K562 (cell line): ENCODE measurements around the gene LATS1. TPM values are rescaled to one million over a fixed set of nuclear protein-coding genes. Genes with fewer than 3 reads are reported as not detected.
A peak's percentile ranks its signal among the peaks of the same experiment; 100 is the strongest.

Source experiments
- C11orf30 ChIP-seq: fragments of 450-650 bp; IDR thresholded peaks from 2 replicates; pipeline ENCODE4 v1.6.1; 2016; ENCODE audit warnings: low read depth, mild to moderate bottlenecking
- CXXC5 ChIP-seq: fragments of 250-450 bp; sonication (Bioruptor Pico); IDR thresholded peaks from 2 replicates; pipeline ENCODE4 v1.8.0; 2022; ENCODE audit warnings: inconsistent platforms, mild to moderate bottlenecking, moderate library complexity
- ETS2 ChIP-seq: IDR thresholded peaks from 2 replicates; pipeline ENCODE4 v1.6.1; 2016; ENCODE audit warnings: borderline replicate concordance, missing genetic modification characterization, mild to moderate bottlenecking, moderate library complexity, missing compliant biosample characterization; ENCODE audit not compliant: poor library complexity, severe bottlenecking
- FOXJ2 ChIP-seq: fragments of 200-800 bp; sonication (Bioruptor generic); IDR thresholded peaks from 2 replicates; pipeline ENCODE4 v1.6.1; 2016; ENCODE audit warnings: missing genetic modification characterization, missing compliant biosample characterization
- HDGF ChIP-seq: fragments of 450-650 bp; IDR thresholded peaks from 2 replicates; pipeline ENCODE4 v1.6.1; 2016
- KHSRP ChIP-seq: fragments of 450-650 bp; IDR thresholded peaks from 2 replicates; pipeline ENCODE4 v1.6.1; 2017
- LEF1 ChIP-seq: fragments of 450-650 bp; IDR thresholded peaks from 2 replicates; pipeline ENCODE4 v1.6.1; 2016; ENCODE audit warnings: mild to moderate bottlenecking
- MBD2 ChIP-seq: sonication (generic); IDR thresholded peaks from 2 replicates; pipeline ENCODE4 v1.6.1; 2016; ENCODE audit warnings: low read depth, borderline replicate concordance
- NR2F6 ChIP-seq: fragments of 450-650 bp; formaldehyde crosslinking; IDR thresholded peaks from 2 replicates; pipeline ENCODE4 v1.4.0; 2020; ENCODE audit warnings: mild to moderate bottlenecking
- PCBP2 ChIP-seq: fragments of 200-400 bp; formaldehyde crosslinking; IDR thresholded peaks from 2 replicates; pipeline ENCODE4 v1.6.1; 2018; ENCODE audit warnings: low read length, low read depth, mild to moderate bottlenecking, moderate library complexity; ENCODE audit not compliant: poor library complexity, severe bottlenecking
- RBM15 ChIP-seq: fragments of 200-400 bp; formaldehyde crosslinking; IDR thresholded peaks from 2 replicates; pipeline ENCODE4 v1.6.1; 2018; ENCODE audit warnings: mild to moderate bottlenecking, low read length, moderate library complexity; ENCODE audit not compliant: insufficient read depth
- SETDB1 ChIP-seq: IDR thresholded peaks from one replicate; pipeline ENCODE4 v1.6.1; 2012; ENCODE audit warnings: low read length, control low read depth, inconsistent platforms
- SIX5 ChIP-seq, 2 experiments: IDR thresholded peaks; 2 replicates each; pipeline ENCODE4 v1.6.1; 2011; ENCODE audit warnings: low read length in 2 of 2, borderline replicate concordance in 1 of 2, low read depth in 1 of 2, mild to moderate bottlenecking in 1 of 2, moderate library complexity in 1 of 2; ENCODE audit not compliant: insufficient read depth in 1 of 2
- SRSF7 ChIP-seq: fragments of 200-400 bp; formaldehyde crosslinking; optimal IDR thresholded peaks from 2 replicates; pipeline ENCODE3; 2017; ENCODE audit warnings: mild to moderate bottlenecking, low read depth, low read length
- TAF9B ChIP-seq: fragments of 450-650 bp; IDR thresholded peaks from 2 replicates; pipeline ENCODE4 v1.6.1; 2018; ENCODE audit warnings: mild to moderate bottlenecking; ENCODE audit not compliant: partially characterized antibody
- ZBED1 ChIP-seq: IDR thresholded peaks from 2 replicates; pipeline ENCODE4 v1.6.1; 2014
- ZC3H11A ChIP-seq: IDR thresholded peaks from 2 replicates; pipeline ENCODE4 v1.6.1; 2012; ENCODE audit warnings: low read depth, low read length, improper control_type of control experiment
- ZC3H4 ChIP-seq: sonication (generic); formaldehyde crosslinking; IDR thresholded peaks from 2 replicates; pipeline ENCODE4 v1.9.0; 2021; ENCODE audit warnings: missing genetic modification reagents, borderline replicate concordance
- ZFP36 ChIP-seq: fragments of 150-350 bp; IDR thresholded peaks from 2 replicates; pipeline ENCODE4 v1.6.1; 2018; ENCODE audit warnings: low read length, low read depth; ENCODE audit not compliant: partially characterized antibody
- ZNF224 ChIP-seq: sonication (generic); formaldehyde crosslinking; IDR thresholded peaks from 2 replicates; pipeline ENCODE4 v1.8.0; 2022; ENCODE audit warnings: mild to moderate bottlenecking, missing genetic modification reagents
- ZNF239 ChIP-seq: fragments of 250-450 bp; sonication (Bioruptor Pico); IDR thresholded peaks from 2 replicates; pipeline ENCODE4 v1.4.0; 2020; ENCODE audit warnings: mild to moderate bottlenecking
- ZNF316 ChIP-seq: fragments of 450-650 bp; IDR thresholded peaks from 2 replicates; pipeline ENCODE4 v1.6.1; 2016
- ZNF583 ChIP-seq: fragments of 250-450 bp; sonication (Bioruptor Pico); IDR thresholded peaks from 2 replicates; pipeline ENCODE4 v1.4.0; 2020
- ZNF717 ChIP-seq: fragments of 250-450 bp; sonication (Bioruptor Pico); IDR thresholded peaks from 2 replicates; pipeline ENCODE4 v1.5.0; 2021
- ZNF830 ChIP-seq: fragments of 250-450 bp; sonication (Bioruptor Pico); IDR thresholded peaks from 2 replicates; pipeline ENCODE4 v1.5.0; 2021; ENCODE audit warnings: mild to moderate bottlenecking
- polyA plus RNA-seq, 8 experiments: library from polyadenylated mRNA; depleted of rRNA in 4 of 8; stranded (reverse) in 5 of 8; unstranded in 3 of 8; fragments of >200 nt; fragmentation: Nextera tagmentation in 2 of 8; fragmentation: Illumina TruSeq in 1 of 8; extraction: Ambion mirVana in 2 of 8; extraction: Trizol in 1 of 8; gene quantifications; 2 replicates each; pipeline versions ENCODE4 v1.2.1 to v1.2.3, GENCODE V29; 2011 to 2014; ENCODE audit warnings: inconsistent platforms in 1 of 8, missing spikeins in 1 of 8
- total RNA-seq, 7 experiments: library from RNA; depleted of rRNA in 6 of 7; stranded (reverse); fragments of >200 nt in 6 of 7; fragmentation: Illumina TruSeq in 2 of 7; extraction: Trizol in 2 of 7; gene quantifications; 2 replicates each; pipeline versions ENCODE4 v1.2.1 to v1.2.3, GENCODE V29; 2011 to 2021; ENCODE audit warnings: low replicate concordance in 1 of 7
- TF ChIP-seq, protein P1 (sequence below): fragments of 250-450 bp; sonication (Bioruptor Pico); IDR thresholded peaks from 2 replicates; pipeline ENCODE4 v1.8.0; 2022; ENCODE audit warnings: inconsistent platforms, mild to moderate bottlenecking, moderate library complexity, borderline replicate concordance
- TF ChIP-seq, protein P2 (sequence below): fragments of 250-450 bp; sonication (Bioruptor Pico); IDR thresholded peaks from 2 replicates; pipeline ENCODE4 v1.8.0; 2022; ENCODE audit warnings: moderate library complexity, mild to moderate bottlenecking, inconsistent platforms

The LATS1 gene
- total and polyA plus RNA-seq, 9 of the 15 experiments (the other 6 are each of a cell fraction or from before 2014, with no cell fraction given): 5.0 to 36.3 (median 18.4) TPM

DNA sequence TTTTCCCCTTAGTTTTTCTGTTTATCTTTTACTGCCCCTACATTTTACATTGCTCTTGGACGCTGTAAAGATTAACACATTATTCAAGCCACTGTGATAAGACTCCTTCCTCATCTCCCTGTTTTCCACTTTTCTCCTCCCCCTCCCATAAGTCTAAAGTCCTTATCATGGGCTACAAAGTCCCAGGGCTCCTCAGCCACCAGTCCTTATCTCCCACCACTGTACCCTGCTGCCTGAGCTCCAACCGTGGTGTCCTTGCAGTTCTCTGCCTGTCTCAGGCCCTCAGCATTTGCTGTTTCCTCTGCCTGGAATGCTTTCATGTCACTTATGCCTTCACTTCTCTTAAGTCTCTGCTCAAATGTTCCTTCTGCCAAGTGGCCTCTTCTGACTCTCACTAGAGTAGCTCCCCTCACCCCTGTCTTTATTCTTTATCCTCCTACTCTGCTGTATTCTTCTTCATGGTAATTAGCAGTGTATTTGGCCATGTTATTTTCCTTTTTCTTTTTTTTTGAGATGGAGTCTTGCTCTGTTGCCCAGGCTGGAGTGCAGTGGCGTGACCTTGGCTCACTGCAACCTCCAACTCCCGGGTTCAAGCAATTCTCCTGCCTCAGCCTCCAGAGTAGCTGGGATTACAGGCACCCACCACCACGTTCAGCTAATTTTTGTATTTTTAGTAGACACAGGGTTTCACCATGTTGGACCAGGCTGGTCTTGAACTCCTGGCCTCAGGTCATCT lies 10.8 kb upstream of the LATS1 start (continued):
- TF ChIP-seq SIX5 (IDR thresholded peaks at IDR 0.05; ENCODE audit: borderline replicate concordance in 1 of 2, insufficient read depth in 1 of 2, low read depth in 1 of 2, low read length in 2 of 2): no peak
- TF ChIP-seq ZNF316: peak; percentile 32; the same call in 1 of the 2 replicates
- no peak for TF ChIP-seq FOXJ2
- no peak for TF ChIP-seq C11orf30
- TF ChIP-seq ZFP36: no peak
- no peak for TF ChIP-seq ZNF224 (CRISPR knock-in tag)
- TF ChIP-seq RBM15: no peak
- no peak for TF ChIP-seq ZNF717 (CRISPR knock-in tag)
- no peak for TF ChIP-seq NR2F6
- peak; percentile 68; the same call in 1 of the 2 replicates for TF ChIP-seq MBD2
- no peak for TF ChIP-seq ETS2 (tag)
- no peak for TF ChIP-seq SETDB1
- TF ChIP-seq TAF9B: peak; percentile 11
- TF ChIP-seq CXXC5 (CRISPR knock-in tag): peak; percentile 71
- TF ChIP-seq ZNF830 (CRISPR knock-in tag): no peak
- no peak for TF ChIP-seq PCBP2
- no peak for TF ChIP-seq ZC3H11A
- TF ChIP-seq ZC3H4: no peak
- peak; percentile 97 for TF ChIP-seq HDGF
- TF ChIP-seq, protein P1, sequence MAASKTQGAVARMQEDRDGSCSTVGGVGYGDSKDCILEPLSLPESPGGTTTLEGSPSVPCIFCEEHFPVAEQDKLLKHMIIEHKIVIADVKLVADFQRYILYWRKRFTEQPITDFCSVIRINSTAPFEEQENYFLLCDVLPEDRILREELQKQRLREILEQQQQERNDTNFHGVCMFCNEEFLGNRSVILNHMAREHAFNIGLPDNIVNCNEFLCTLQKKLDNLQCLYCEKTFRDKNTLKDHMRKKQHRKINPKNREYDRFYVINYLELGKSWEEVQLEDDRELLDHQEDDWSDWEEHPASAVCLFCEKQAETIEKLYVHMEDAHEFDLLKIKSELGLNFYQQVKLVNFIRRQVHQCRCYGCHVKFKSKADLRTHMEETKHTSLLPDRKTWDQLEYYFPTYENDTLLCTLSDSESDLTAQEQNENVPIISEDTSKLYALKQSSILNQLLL (CRISPR knock-in tag): no peak
- TF ChIP-seq, protein P2, sequence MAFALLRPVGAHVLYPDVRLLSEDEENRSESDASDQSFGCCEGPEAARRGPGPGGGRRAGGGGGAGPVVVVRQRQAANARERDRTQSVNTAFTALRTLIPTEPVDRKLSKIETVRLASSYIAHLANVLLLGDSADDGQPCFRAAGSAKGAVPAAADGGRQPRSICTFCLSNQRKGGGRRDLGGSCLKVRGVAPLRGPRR (CRISPR knock-in tag): peak; percentile 26; the same call in 1 of the 2 replicates
- no peak for TF ChIP-seq ZBED1
- peak; percentile 98 for TF ChIP-seq LEF1
- 0 out of 2 replicates have a peak, but pooled peaks have one; percentile 37 for TF ChIP-seq KHSRP
- TF ChIP-seq ZNF583 (CRISPR knock-in tag): peak; percentile 84; the same call in 1 of the 2 replicates
- TF ChIP-seq ZNF239 (CRISPR knock-in tag): peak; percentile 81
- no peak for TF ChIP-seq SRSF7
